ENCODE measurements around the gene ADGRG6.

GRCh38 chr6:142339968-142340658 lies 38.3 kb downstream of the ADGRG6 start:
- TF ChIP-seq CTCF (IDR thresholded peaks at IDR 0.05), result no peak
- TF ChIP-seq POLR2A (IDR thresholded peaks at IDR 0.05), result no peak
- no peak for TF ChIP-seq POLR2AphosphoS5 (IDR thresholded peaks at IDR 0.05)
